ENCODE results near the gene LRRC3.

LRRC3 gene

DNA sequence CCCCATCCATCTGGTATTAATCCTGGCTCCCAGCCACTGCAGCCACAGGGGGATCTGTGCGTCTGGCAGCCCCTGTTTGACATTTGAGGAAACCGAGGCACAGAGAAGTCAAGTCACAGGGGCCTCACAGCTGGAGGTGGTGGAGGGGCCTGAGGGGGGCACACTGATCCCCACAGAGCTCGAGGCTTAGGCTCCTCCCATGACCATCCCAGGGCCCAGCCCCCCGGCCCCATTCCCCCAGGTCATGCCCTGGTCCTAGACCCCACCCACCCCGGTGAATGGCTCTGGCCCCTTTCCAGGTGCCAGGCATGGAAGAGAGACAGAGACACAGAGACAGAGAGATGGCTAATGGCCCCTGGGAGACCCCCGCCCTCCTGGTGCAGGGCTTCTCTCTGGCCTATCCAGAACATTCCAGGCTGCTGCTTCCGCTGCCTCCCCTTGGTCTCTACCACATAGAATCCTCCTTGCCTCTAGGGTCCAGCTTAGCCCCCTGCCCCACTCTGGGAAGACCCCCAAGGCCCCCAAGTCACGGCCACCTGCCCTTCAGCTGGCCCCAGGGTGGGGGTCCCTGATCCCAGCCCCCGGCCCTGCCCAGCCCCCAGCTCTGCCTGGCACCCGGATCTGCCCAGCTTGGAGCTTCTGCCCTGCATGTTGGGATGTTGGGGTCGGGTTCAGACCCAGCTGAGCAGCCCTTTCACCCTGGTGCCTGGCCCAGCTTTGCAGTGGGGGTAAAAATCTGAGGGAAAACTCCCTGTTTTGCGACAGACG lies 29.2 kb upstream of the LRRC3 start:
- POLR2A ChIA-PET, result no interaction called here
- DNase-seq (ENCODE audit: extremely low spot score), result no peak
- CTCF ChIA-PET, result no interaction called here
- TF ChIP-seq FOXK2 (IDR thresholded peaks at IDR 0.05), result no peak
- no peak for TF ChIP-seq ELF4 (IDR thresholded peaks at IDR 0.05)
- TF ChIP-seq SUZ12 (IDR thresholded peaks at IDR 0.05), result no peak
- TF ChIP-seq ARNT (IDR thresholded peaks at IDR 0.05), result no peak
- no peak for TF ChIP-seq CTBP1 (IDR thresholded peaks at IDR 0.05; ENCODE audit: borderline replicate concordance)
- TF ChIP-seq L3MBTL2 (conservative IDR thresholded peaks at IDR 0.05), result no peak
- TF ChIP-seq, protein P1, sequence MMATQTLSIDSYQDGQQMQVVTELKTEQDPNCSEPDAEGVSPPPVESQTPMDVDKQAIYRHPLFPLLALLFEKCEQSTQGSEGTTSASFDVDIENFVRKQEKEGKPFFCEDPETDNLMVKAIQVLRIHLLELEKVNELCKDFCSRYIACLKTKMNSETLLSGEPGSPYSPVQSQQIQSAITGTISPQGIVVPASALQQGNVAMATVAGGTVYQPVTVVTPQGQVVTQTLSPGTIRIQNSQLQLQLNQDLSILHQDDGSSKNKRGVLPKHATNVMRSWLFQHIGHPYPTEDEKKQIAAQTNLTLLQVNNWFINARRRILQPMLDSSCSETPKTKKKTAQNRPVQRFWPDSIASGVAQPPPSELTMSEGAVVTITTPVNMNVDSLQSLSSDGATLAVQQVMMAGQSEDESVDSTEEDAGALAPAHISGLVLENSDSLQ (IDR thresholded peaks at IDR 0.05), result no peak
- TF ChIP-seq FOXA1 (IDR thresholded peaks at IDR 0.05), result no peak
- no peak for TF ChIP-seq LEF1 (IDR thresholded peaks at IDR 0.05; ENCODE audit: borderline replicate concordance)
- no peak for TF ChIP-seq TARDBP (IDR thresholded peaks at IDR 0.05)
- no peak for TF ChIP-seq ZNF384 (IDR thresholded peaks at IDR 0.05)
- no peak for TF ChIP-seq SP1 (IDR thresholded peaks at IDR 0.05)
- TF ChIP-seq NFRKB (IDR thresholded peaks at IDR 0.05), result no peak

DNA sequence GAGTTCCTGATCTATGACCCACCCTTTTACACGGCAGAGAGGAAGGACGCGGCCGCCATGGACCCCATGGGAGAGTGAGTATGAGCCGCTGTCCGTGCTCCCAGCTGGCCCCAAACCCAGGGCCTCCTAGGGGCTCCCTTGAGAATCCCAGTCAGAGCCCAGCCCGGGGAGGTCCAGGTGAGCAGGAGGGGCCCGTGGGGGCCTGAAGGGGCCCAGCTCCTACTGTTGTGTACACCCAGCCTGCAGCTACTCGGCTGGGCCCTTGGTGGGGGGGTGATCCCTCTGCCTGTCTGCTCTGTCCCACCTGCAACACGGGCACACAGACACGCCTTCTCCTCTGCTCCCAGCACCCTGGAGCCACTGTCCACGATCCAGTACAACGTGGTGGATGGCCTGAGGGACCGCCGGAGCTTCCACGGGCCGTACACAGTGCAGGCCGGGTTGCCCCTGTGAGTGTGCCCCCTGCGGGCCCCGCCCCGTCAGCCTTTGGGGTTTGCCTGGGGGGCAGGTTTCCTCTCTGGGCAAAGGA lies 28.6 kb upstream of the LRRC3 start:
- CTCF ChIA-PET, result no interaction called here
- no peak for DNase-seq (ENCODE audit: extremely low spot score)
- POLR2A ChIA-PET, result no interaction called here
- TF ChIP-seq FOXK2 (IDR thresholded peaks at IDR 0.05), result no peak
- no peak for TF ChIP-seq L3MBTL2 (conservative IDR thresholded peaks at IDR 0.05)
- no peak for TF ChIP-seq ZNF384 (IDR thresholded peaks at IDR 0.05)
- TF ChIP-seq TARDBP (IDR thresholded peaks at IDR 0.05), result no peak
- TF ChIP-seq SP1 (IDR thresholded peaks at IDR 0.05), result no peak
- no peak for TF ChIP-seq CTBP1 (IDR thresholded peaks at IDR 0.05; ENCODE audit: borderline replicate concordance)
- TF ChIP-seq ELF4 (IDR thresholded peaks at IDR 0.05), result no peak
- no peak for TF ChIP-seq FOXM1 (IDR thresholded peaks at IDR 0.05; ENCODE audit: borderline replicate concordance)
- no peak for TF ChIP-seq NFRKB (IDR thresholded peaks at IDR 0.05)

DNA sequence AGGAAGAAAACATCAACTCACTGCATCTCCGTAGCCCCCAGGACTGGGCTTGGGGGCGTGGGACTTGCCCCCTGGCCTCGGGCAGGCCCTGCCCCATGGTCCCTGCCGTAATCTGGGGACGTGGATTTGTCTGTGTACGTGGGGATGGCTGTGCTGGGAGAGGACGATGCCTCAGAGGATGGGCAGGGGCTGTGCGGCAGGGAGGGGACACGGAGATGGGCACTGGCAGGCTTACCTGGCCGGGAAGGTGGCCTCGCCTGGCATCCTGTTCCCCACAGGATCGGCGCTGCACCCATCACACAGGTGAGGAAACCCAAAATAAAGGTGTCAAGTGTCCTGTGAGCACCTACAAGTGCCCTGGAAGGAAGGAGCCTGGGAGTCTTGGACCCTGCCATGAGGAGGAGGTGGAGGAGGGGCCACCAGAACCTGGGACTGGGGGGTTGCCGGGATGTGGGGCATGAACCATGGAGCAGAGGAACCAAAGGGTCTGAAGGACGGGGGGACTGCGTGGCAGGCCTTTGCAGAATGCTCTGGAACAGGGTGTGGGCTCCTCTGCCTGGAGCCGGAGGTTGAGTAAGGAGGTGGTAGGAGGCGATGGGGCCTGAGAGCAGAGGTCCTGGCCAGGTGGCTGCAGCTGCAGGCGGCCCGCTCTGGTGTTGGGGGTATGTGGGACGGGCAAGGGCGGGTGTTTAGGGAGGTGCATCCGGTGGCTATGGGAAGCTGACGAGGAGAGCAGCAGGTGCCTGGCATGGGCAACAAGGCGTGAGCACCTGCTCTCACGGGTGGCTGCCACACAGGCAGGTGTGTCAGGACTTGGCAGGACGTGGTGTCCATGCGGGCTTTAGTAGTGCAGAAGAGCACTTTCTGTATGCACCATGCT lies 27.8 kb upstream of the LRRC3 start:
- CTCF ChIA-PET, result no interaction called here

DNA sequence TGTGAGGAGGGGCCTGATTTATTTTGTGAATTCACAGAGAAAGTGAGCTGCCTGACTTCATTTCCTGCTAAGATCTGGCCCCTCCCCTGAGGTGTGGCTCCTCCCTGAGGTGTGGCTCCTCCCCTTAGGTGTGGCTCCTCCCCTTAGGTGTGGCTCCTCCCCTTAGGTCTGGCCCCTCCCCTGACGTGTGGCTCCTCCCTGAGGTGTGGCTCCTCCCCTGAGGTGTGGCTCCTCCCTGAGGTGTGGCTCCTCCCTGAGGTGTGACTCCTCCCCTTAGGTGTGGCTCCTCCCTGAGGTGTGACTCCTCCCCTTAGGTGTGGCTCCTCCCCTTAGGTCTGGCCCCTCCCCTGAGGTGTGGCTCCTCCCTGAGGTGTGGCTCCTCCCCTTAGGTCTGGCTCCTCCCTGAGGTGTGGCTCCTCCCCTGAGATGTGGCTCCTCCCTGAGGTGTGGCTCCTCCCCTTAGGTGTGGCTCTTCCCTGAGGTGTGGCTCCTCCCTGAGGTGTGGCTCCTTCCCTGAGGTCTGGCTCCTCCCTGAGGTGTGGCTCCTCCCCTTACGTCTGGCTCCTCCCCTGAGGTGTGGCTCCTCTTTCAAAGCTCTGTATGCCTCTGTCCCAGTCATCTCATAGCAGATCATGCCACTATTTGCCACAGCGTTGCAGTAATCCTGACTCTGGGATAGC lies 26.9 kb upstream of the LRRC3 start:
- ChIA-PET POLR2A (no interaction called here), CTCF (no interaction called here)
- TF ChIP-seq SP1 (IDR thresholded peaks at IDR 0.05), result no peak
- TF ChIP-seq CTBP1 (IDR thresholded peaks at IDR 0.05; ENCODE audit: borderline replicate concordance), result no peak
- no peak for TF ChIP-seq FOXM1 (IDR thresholded peaks at IDR 0.05; ENCODE audit: borderline replicate concordance)
- no peak for TF ChIP-seq ELF4 (IDR thresholded peaks at IDR 0.05)
- TF ChIP-seq, protein P1 (IDR thresholded peaks at IDR 0.05), result no peak
- no peak for TF ChIP-seq SUZ12 (IDR thresholded peaks at IDR 0.05)
- no peak for TF ChIP-seq ARNT (IDR thresholded peaks at IDR 0.05)
- peak; percentile 64 for DNase-seq (ENCODE audit: extremely low spot score)

More for the DNA sequence above, 27.8 kb upstream of the LRRC3 start:
- POLR2A ChIA-PET, result no interaction called here
- TF ChIP-seq FOXM1 (IDR thresholded peaks at IDR 0.05; ENCODE audit: borderline replicate concordance) (no peak), SP1 (IDR thresholded peaks at IDR 0.05) (no peak), ELF4 (IDR thresholded peaks at IDR 0.05) (no peak), SUZ12 (IDR thresholded peaks at IDR 0.05) (no peak), ARNT (IDR thresholded peaks at IDR 0.05) (no peak), BHLHE40 (IDR thresholded peaks at IDR 0.05; ENCODE audit: borderline replicate concordance) (no peak), FOXA1 (IDR thresholded peaks at IDR 0.05) (no peak), TARDBP (IDR thresholded peaks at IDR 0.05) (no peak), HDGF (IDR thresholded peaks at IDR 0.05; ENCODE audit: borderline replicate concordance) (no peak), LEF1 (IDR thresholded peaks at IDR 0.05; ENCODE audit: borderline replicate concordance) (no peak), CTBP1 (IDR thresholded peaks at IDR 0.05; ENCODE audit: borderline replicate concordance) (no peak), ZNF384 (IDR thresholded peaks at IDR 0.05) (no peak), FOXK2 (IDR thresholded peaks at IDR 0.05) (no peak), L3MBTL2 (conservative IDR thresholded peaks at IDR 0.05) (no peak), NFRKB (IDR thresholded peaks at IDR 0.05) (no peak)
- TF ChIP-seq, protein P1 (IDR thresholded peaks at IDR 0.05), result no peak
- DNase-seq (ENCODE audit: extremely low spot score), result no peak

DNA sequence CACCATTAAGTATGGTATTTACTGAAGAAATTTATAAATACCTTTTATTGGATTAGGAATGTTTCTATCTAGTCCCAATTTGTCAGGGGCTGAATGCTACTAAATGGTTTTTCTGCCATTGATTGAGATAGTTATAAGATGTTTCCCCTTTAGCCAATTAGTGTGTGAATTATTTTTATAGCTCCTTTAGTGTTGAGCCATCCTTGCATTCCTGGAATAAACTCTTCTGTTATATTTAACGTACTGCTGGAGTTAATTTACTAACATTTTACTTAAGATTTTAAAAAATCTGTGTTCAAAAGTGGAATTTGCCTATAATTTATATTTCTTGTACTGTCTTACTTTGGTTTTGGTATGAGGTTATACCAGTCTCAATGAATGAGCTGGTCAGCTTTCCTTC lies 25.4 kb upstream of the LRRC3 start:
- ChIA-PET CTCF (no interaction called here), POLR2A (interaction anchor here (1.2 kb wide), 1 partner anchor 91 kb away, joined by 3 read pairs; no protein-coding TSS in a partner anchor)
- no peak for DNase-seq (ENCODE audit: extremely low spot score)
- TF ChIP-seq LEF1 (IDR thresholded peaks at IDR 0.05; ENCODE audit: borderline replicate concordance), result no peak
- TF ChIP-seq, protein P1 (IDR thresholded peaks at IDR 0.05), result no peak
- no peak for TF ChIP-seq ELF4 (IDR thresholded peaks at IDR 0.05)
- TF ChIP-seq ARNT (IDR thresholded peaks at IDR 0.05), result no peak
- TF ChIP-seq ZNF384 (IDR thresholded peaks at IDR 0.05), result no peak
- no peak for TF ChIP-seq FOXA1 (IDR thresholded peaks at IDR 0.05)
